ENCODE data around the gene FBN1. TPM values are rescaled to one million over a fixed set of nuclear protein-coding genes. Genes with fewer than 3 reads are reported as not detected.

Gene FBN1
- total RNA-seq, 1 experiment from 2014 or later = 1.1 TPM

- CTCF ChIA-PET = no interaction called here
- peak overlapping the region; percentile 55 for H3K27ac Mint-ChIP-seq (ENCODE audit: unreplicated experiment)
Observed at GRCh38 chr15:48510976-48511375, 134.5 kb downstream of the FBN1 start.

GRCh38 chr15:48507416-48508065, 138.0 kb downstream of the FBN1 start:
- DNase-seq = peak; percentile 22
- H3K27me3 Mint-ChIP-seq (ENCODE audit: unreplicated experiment) = no peaks in the 10 kb centered on the region
- H3K36me3 Mint-ChIP-seq (ENCODE audit: insufficient read depth, unreplicated experiment) = no peaks in the 10 kb centered on the region
- no peak overlapping the region for H3K27ac Mint-ChIP-seq (ENCODE audit: unreplicated experiment)
- H3K9me3 Mint-ChIP-seq (ENCODE audit: low read depth, unreplicated experiment) = no peaks in the 10 kb centered on the region
- peak; percentile 38 for TF ChIP-seq CTCF (IDR thresholded peaks at IDR 0.05; ENCODE audit: unreplicated experiment)
- no TSS peak for BruUV-seq (replicated peaks)
- H3K4me3 Mint-ChIP-seq (ENCODE audit: low read depth, unreplicated experiment) = no peak overlapping the region
- H3K4me1 Mint-ChIP-seq (ENCODE audit: low read depth, unreplicated experiment) = peaks cover 17% of the 10 kb centered on the region
- intact Hi-C loops (cut with micrococcal nuclease; ENCODE audit: unreplicated experiment) = no loop called here
- CTCF ChIA-PET = interaction anchor here (0.6 kb wide), 1 partner anchor 644 kb away, joined by 5 read pairs; no protein-coding TSS in a partner anchor

More at GRCh38 chr15:48510976-48511375, 134.5 kb downstream of the FBN1 start:
- no peaks in the 10 kb centered on the region for H3K9me3 Mint-ChIP-seq (ENCODE audit: low read depth, unreplicated experiment)
- peak; percentile 14 for DNase-seq
- peak overlapping the region; percentile 43 for H3K4me3 Mint-ChIP-seq (ENCODE audit: low read depth, unreplicated experiment)
- H3K36me3 Mint-ChIP-seq (ENCODE audit: insufficient read depth, unreplicated experiment) = no peaks in the 10 kb centered on the region
- H3K4me1 Mint-ChIP-seq (ENCODE audit: low read depth, unreplicated experiment) = peaks cover 17% of the 10 kb centered on the region
- no TSS peak for BruUV-seq (replicated peaks)
- no peak for TF ChIP-seq CTCF (IDR thresholded peaks at IDR 0.05; ENCODE audit: unreplicated experiment)
- H3K27me3 Mint-ChIP-seq (ENCODE audit: unreplicated experiment) = no peaks in the 10 kb centered on the region
- intact Hi-C loops (cut with micrococcal nuclease; ENCODE audit: unreplicated experiment) = no loop called here

- no peak for DNase-seq
- no peak overlapping the region for H3K4me3 Mint-ChIP-seq (ENCODE audit: low read depth, unreplicated experiment)
- H3K27me3 Mint-ChIP-seq (ENCODE audit: unreplicated experiment) = no peaks in the 10 kb centered on the region
- no peaks in the 10 kb centered on the region for H3K4me1 Mint-ChIP-seq (ENCODE audit: low read depth, unreplicated experiment)
- no peak for TF ChIP-seq CTCF (IDR thresholded peaks at IDR 0.05; ENCODE audit: unreplicated experiment)
- H3K36me3 Mint-ChIP-seq (ENCODE audit: insufficient read depth, unreplicated experiment) = no peaks in the 10 kb centered on the region
- no peaks in the 10 kb centered on the region for H3K9me3 Mint-ChIP-seq (ENCODE audit: low read depth, unreplicated experiment)
- BruUV-seq (replicated peaks) = no TSS peak
- no peak overlapping the region for H3K27ac Mint-ChIP-seq (ENCODE audit: unreplicated experiment)
- intact Hi-C loops (cut with micrococcal nuclease; ENCODE audit: unreplicated experiment) = no loop called here
- CTCF ChIA-PET = no interaction called here
Observed at GRCh38 chr15:48505067-48505466, 140.4 kb downstream of the FBN1 start.

- intact Hi-C loops (cut with micrococcal nuclease; ENCODE audit: unreplicated experiment) = no loop called here
- Mint-ChIP-seq H3K9me3 (ENCODE audit: low read depth, unreplicated experiment) (no peaks in the 10 kb centered on the region), H3K4me3 (ENCODE audit: low read depth, unreplicated experiment) (no peak overlapping the region), H3K27ac (ENCODE audit: unreplicated experiment) (no peak overlapping the region), H3K36me3 (ENCODE audit: insufficient read depth, unreplicated experiment) (no peaks in the 10 kb centered on the region), H3K27me3 (ENCODE audit: unreplicated experiment) (no peaks in the 10 kb centered on the region), H3K4me1 (ENCODE audit: low read depth, unreplicated experiment) (no peaks in the 10 kb centered on the region)
- no TSS peak for BruUV-seq (replicated peaks)
- CTCF ChIA-PET = no interaction called here
- no peak for TF ChIP-seq CTCF (IDR thresholded peaks at IDR 0.05; ENCODE audit: unreplicated experiment)
- DNase-seq = no peak
Observed at GRCh38 chr15:48501208-48501607, 144.3 kb downstream of the FBN1 start.
